NCI-H446 (cell line): ENCODE measurements around the gene ZNF675.
A peak's percentile ranks its signal among the peaks of the same experiment; 100 is the strongest.
"Not testable (repeated sequence)": the region's sequence is repeated elsewhere in the genome, so short reads cannot be mapped to it uniquely, and the experiment has no call there.

ENCODE experiments used
- DNase-seq, 2 experiments: peaks; one replicate each; lab custom pipeline; 2025; lab: John Stamatoyannopoulos, UW

Gene ZNF675

GRCh38 chr19:23686621-23687423, at the start of gene ZNF675:
ZNF675 (minus strand) TSS chr19:23687212; CDS start chr19:23687033, 179 bp downstream.
- DNase-seq = peak; percentile 92 to 95

- not testable (repeated sequence) for DNase-seq
These were observed 43.9 kb upstream of the ZNF675 start for GRCh38 chr19:23730729-23731465.

DNA sequence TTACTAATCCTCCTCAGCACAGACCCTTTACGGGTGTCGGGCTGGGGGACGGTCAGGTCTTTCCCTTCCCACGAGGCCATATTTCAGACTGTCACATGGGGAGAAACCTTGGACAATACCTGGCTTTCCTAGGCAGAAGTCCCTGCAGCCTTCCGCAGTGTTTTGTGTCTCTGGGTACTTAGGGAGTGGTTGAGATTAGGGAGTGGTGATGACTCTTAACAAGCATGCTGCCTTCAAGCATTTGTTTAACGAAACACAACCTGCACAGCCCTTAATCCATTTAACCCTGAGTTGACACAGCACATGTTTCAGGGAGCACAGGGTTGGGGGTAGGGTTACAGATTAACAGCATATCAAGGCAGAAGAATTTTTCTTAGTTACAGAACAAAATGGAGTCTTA, 37.1 kb upstream of the ZNF675 start:
- not testable (repeated sequence) for DNase-seq

DNA sequence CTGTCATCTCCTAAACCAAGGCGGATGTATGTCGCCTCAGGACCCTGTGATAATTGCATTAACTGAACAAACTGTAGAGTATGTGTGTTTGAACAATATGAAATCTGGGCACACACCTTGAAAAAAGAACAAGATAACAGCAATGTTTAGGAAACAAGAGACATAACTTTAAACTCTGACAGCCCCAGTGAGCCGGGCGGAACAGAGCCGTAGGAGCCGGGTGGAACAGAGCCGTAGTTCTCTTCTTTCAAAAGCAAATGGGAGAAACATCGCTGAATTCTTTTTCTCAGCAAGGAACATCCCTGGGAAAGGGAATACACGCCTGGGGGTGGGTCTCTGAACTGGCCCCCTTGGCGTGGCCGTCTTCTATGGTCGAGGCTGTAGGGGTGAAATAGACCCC, 31.8 kb upstream of the ZNF675 start:
- no peak for DNase-seq

DNA sequence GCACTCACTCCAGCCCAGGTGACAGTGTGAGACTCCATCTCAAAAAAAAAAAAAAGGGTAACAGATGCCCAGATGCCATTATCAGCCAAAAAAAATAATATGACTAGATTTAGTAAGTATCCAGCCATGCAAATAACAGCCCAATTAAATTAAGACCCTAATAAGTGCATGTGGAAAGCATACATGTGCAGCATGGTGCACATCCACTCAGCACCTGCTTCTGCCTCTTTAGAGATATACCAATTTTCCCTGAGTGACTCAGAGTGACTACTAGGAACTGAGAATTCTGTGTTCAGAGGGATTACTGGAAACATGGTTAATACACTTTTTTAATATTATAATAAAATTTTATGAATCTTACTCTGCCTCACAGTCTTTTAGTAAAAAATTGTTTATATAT, 29.8 kb upstream of the ZNF675 start:
- DNase-seq = no peak

GRCh38 chr19:23709347-23709746, 22.3 kb upstream of the ZNF675 start:
- DNase-seq = no peak

DNA sequence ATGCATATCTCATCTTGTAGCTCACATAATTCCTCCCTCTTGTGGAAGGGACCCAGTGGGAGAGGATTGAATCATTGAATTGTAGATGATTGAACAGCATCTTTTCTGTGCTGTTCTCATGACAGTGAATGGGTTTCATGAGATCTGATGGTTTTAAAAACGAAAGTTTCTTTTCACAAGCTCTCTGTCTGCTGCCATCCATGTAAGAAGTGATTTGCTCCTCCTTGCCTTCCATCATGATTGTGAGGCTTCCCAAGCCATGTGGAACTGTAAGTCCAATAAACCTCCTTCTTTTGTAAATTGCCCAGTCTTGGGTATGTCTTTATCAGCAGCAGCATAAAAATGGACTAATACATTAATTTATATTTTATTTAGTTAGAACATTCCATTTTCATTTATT, 19.6 kb upstream of the ZNF675 start:
- DNase-seq = no peak

DNA sequence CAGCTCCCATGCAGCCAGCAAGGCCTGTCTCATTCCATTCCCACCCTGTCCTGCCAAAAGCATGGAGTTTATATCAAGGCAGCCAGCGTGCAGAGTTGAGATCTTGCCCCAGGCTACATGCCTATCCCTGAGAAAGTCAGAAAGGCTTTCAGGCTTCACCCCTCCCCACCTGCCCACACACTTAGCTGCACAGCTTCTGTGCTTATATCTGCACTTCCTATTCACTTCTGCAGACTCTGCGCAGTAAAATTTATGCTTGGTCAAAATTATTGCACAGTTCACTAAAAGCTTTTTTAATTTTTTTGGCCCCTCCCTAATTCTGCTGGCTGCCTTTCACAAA, 12.5 kb upstream of the ZNF675 start:
- no peak for DNase-seq

- peak in 1 of 2 experiments; percentile 8 for DNase-seq
These were observed 11.9 kb upstream of the ZNF675 start for GRCh38 chr19:23698711-23699520.

- DNase-seq = not testable (repeated sequence)
These were observed 5.9 kb upstream of the ZNF675 start for GRCh38 chr19:23692937-23693336.

DNA sequence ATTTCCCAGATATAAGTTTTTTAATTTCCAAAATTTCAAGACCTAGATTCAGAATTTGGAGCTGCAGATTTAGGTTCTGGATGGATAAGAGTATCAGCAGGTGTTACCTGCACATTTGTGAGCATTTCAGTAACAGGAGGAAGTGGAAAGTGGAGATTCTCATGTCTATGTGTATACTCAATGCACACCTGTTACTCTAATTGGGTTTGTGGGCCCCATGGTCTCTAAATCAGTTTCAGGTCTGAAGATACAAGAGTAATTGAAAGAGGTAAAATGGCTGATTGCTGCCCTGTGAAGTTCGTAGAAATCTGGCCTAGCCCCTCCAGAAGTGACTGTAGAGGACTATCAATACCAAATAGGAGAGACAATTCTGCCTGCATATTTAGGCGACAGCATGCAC, 13.9 kb downstream of the ZNF675 start:
- DNase-seq = no peak

DNA sequence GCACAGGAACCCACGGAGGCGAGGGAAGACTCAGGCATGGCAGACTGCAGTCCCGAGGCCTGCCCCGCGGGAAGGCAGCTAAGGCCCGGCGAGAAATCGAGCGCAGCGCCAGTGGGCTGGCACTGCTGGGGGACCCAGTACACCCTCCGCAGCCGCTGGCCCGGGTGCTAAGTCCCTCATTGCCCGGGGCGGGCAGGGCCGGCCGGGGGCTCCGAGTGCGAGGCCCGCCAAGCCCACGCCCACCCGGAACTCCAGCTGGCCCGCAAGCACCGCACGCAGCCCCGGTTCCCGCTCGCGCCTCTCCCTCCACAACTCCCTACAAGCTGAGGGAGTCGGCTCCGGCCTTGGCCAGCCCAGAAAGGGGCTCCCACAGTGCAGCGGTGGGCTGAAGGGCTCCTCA, 18.4 kb downstream of the ZNF675 start:
- DNase-seq = not testable (repeated sequence)

GRCh38 chr19:23665651-23666410, 21.2 kb downstream of the ZNF675 start:
- DNase-seq = no peak

- DNase-seq = not testable (repeated sequence)
These were observed 37.2 kb downstream of the ZNF675 start for GRCh38 chr19:23649817-23650216.
